ENCODE results near the gene TAL1.
"Not testable (repeated sequence)": the region's sequence is repeated elsewhere in the genome, so short reads cannot be mapped to it uniquely, and the experiment has no call there.

TAL1 gene

GRCh38 chr1:47212636-47213229, 19.3 kb downstream of the TAL1 start:
- DNase-seq (ENCODE audit: low read depth, low spot score), result no peak

DNA sequence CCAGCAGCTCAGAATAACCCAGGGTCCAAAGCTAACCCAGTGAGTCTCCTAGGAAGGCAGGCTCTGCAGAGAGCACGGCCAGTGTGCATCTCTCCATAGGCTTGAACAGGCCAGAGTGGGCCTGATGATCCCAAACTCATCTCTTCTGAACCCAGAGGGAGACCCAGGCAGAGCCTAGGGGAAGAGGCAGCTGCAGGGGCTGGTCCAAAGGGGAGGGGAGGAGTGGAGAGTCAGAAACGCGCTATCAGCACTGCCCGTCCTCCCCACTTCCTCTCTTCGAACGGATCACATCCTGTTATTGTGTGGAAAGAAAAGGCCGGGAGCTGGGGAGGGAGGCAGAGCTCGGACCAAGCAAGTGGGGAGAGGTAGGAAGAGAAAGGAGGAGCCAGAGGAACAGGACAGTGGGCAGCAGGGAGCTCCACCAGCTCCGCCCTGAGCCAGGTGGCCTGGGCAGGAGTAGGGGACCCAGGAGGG, 20.2 kb downstream of the TAL1 start:
- no peak for DNase-seq (ENCODE audit: low read depth, low spot score)

DNA sequence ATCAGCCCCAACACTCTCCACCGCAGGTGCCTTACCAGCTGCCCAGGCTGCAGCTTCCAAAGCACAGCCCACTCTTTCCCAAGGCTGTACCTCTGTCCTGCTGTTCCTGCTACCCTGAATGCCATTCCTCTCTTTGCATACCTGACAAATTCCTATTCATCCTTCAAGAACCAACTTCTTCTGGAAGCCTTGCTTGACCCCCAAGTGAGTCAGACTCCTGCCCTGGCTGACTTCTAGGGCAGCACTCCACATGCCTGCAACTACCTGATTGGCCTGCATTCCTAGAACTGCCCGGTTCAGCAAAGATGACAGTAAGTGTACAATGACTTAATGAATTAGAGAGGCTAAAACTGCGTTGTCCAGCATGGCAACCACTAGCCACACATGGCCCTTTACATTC, 21.4 kb downstream of the TAL1 start:
- no peak for DNase-seq (ENCODE audit: low read depth, low spot score)

GRCh38 chr1:47209725-47210325, 22.2 kb downstream of the TAL1 start:
- no peak for DNase-seq (ENCODE audit: low read depth, low spot score)

- DNase-seq (ENCODE audit: low read depth, low spot score), result no peak
Observed at GRCh38 chr1:47209091-47209490, 22.9 kb downstream of the TAL1 start.

DNA sequence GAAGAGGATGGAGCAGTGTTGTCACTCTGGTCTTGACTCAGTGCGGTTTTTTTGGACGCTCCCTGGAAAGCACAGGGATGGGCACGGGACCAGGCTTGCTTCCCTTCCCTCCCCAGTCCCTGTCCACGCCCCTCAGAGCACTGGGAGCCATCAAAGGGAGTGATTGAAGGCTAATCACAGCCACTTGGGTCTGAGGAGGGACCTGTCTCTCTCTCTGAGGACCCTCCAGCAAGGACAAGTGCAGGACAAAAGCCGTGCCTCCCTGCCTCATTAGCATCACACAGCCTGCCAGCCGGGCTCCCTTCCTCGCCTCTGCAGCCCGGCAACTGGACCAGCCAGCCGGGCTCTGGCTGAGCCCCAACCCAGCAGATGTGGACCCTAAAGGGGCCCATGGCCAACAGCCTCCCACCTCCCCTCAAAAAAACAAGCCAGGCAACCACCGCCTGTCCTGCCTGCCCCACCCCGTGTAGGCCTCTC, 23.6 kb downstream of the TAL1 start:
- DNase-seq (ENCODE audit: low read depth, low spot score), result no peak

DNA sequence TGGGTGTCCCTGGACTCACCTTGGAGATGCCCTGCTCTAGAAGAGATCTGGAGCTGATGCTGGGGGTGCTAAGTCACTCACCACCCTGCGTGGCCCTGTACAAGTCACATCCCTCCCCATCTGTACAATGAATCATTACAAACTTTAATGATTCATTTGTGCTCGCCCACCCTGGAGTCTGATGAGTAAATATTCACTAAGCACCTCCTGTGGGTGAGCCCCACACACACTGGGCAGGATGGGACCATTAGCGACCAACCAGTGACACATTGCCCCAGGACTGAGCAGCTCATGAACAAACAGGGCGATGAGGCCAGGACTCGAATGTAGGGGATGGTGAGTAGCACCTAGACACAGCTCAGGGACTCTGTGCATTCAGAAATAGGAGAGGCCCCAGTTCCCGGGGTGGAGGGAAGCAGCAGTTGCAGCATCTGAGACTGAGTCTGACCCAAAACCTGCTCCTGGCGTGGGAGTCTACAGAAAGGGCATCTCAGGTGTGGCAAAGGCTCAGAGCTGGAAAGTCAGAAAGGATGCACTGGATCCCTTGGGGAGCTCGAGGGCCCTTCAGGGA, 24.1 kb downstream of the TAL1 start:
- DNase-seq (ENCODE audit: low read depth, low spot score), result no peak

- no peak for DNase-seq (ENCODE audit: low read depth, low spot score)
Observed at GRCh38 chr1:47205918-47206317, 26.1 kb downstream of the TAL1 start.

DNA sequence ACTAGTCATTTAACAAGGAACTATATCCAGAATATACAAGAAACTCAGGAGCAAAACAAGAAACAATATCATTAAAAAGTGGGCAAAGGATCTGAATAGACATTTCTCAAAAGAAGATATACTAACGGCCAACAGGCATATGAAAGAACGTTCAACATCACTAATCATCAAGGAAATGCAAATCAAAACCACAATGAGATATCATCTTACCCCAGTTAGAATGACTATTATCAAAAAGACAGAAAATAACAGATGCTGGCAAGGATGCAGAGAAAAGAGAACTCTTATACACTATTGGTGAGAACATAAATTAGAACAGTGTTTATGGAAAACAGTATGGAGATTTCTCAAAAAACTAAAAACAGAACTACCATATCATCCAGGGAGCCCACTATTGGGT, 28.5 kb downstream of the TAL1 start:
- not testable (repeated sequence) for DNase-seq (ENCODE audit: low read depth, low spot score)

- DNase-seq (ENCODE audit: low read depth, low spot score), result no peak
Observed at GRCh38 chr1:47201179-47201578, 30.8 kb downstream of the TAL1 start.

DNA sequence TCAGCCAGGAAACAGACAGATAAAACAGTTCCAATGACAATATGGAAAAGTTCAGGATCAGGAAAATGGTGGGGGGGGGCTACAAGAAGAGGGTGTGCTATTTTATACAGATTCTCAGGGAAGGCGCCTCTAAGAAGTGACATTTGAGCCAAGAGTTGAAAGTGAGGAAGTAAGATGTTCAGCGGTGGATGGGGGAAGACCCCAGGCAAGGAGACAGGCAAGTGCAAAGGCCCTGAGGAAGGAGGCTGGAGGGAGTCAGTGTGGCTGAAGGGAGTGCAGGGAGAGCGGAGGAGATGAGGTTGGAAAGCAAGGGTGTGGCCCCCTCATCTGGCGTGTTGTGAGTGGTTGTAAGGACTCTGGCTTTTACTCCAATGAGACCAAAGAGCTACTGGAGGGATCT, 33.8 kb downstream of the TAL1 start:
- DNase-seq (ENCODE audit: low read depth, low spot score), result no peak

- DNase-seq (ENCODE audit: low read depth, low spot score), result no peak
Observed at GRCh38 chr1:47196622-47197021, 35.4 kb downstream of the TAL1 start.

GRCh38 chr1:47195981-47196380, 36.0 kb downstream of the TAL1 start:
- not testable (repeated sequence) for DNase-seq (ENCODE audit: low read depth, low spot score)

GRCh38 chr1:47194311-47194710, 37.7 kb downstream of the TAL1 start:
- no peak for DNase-seq (ENCODE audit: low read depth, low spot score)

GRCh38 chr1:47193496-47193895, 38.5 kb downstream of the TAL1 start:
- DNase-seq (ENCODE audit: low read depth, low spot score), result not testable (repeated sequence)

GRCh38 chr1:47192458-47193384, 39.3 kb downstream of the TAL1 start:
- DNase-seq (ENCODE audit: low read depth, low spot score), result peak; percentile 49

- no peak for DNase-seq (ENCODE audit: low read depth, low spot score)
Observed at GRCh38 chr1:47191940-47192457, 40.0 kb downstream of the TAL1 start.

- no peak for DNase-seq (ENCODE audit: low read depth, low spot score)
Observed at GRCh38 chr1:47190857-47191256, 41.2 kb downstream of the TAL1 start.

- DNase-seq (ENCODE audit: low read depth, low spot score), result no peak
Observed at GRCh38 chr1:47190509-47190855, 41.5 kb downstream of the TAL1 start.

- no peak for DNase-seq (ENCODE audit: low read depth, low spot score)
Observed at GRCh38 chr1:47189844-47190508, 42.0 kb downstream of the TAL1 start, which contains the start of gene PDZK1IP1. TSS of gene PDZK1IP1 (minus strand) at chr1:47190036. CDS start at chr1:47189932, 104 bp downstream.

Measured in activated CD4-positive, CD25-positive, alpha-beta regulatory T cell treated with anti-CD3 and anti-CD28 coated beads, Interleukin-2, amount 50 U/mL, for 16 hours (primary cell).